HG03575 (cell line): ENCODE data around the gene FHOD3.

Experiments used
- ATAC-seq: cut with Tn5 transposase; IDR thresholded peaks from one replicate; pipeline ENCODE4 v1.9.1; 2021; ENCODE audit not compliant: unreplicated experiment, insufficient number of reproducible peaks, low FRiP score; ENCODE audit errors: extremely low read depth

FHOD3 gene

GRCh38 chr18:36294031-36294430 lies 3.5 kb upstream of the FHOD3 start:
- ATAC-seq, result no peak

- ATAC-seq, result no peak
Observed at GRCh38 chr18:36295214-36295613, 2.3 kb upstream of the FHOD3 start.

DNA sequence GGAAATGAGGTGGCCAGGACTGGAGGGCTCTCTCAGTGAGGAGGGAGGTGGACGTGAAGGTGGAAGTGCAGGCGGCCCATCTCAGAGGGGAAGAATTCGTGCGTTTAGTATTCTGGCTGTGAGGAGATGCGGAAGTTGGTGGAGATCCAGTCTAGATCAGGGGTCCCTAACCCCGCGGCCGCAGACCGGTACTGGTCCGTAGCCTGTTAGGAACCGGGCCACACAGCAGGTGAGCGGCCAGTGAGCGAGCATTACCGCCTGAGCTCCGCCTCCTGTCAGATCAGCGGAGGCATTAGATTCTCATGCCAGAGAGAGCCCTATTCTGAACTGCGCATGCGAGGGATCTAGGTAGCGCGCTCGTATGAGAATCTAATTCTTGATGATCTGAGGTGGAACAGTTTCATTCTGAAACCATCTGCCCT lies 1.6 kb upstream of the FHOD3 start:
- ATAC-seq, result no peak

DNA sequence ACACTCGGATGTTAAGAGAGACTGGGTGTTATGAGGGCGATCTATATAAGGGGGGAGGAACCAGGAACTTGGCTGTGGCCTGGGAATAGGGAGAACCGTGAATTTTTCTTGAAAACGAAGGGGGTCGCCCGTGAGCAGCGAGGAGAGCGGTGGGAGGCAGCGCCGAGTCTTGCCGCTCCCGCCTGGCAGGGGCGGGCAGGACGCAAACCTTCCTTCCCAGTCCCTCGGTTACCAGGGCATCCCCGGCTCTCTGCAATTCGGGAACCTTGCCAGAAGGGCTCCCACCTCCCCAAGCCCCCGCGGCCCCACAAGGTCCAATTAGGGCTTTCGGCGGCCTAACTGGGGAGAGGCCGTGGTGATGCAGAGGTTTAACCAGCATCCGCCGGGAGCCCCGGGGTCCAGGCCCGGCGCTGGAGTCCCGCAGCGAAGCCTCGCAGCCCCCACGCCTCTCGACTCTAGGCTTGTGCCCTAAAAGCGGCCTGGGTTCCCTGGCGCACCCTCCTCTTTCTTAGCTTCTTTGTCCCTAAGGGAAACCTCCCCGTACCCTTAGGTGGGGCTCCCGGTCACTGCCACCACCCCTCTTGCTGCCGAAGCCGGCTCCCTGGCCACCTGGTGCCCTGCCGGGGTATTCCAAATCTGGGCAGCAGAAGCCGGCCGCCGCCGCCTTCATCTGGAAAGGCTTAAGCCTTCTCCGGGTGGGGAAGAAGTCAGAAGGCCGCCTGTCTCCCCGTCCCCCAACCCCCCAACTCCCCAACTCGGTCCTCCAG lies 680 bp upstream of the FHOD3 start:
- ATAC-seq, result no peak

DNA sequence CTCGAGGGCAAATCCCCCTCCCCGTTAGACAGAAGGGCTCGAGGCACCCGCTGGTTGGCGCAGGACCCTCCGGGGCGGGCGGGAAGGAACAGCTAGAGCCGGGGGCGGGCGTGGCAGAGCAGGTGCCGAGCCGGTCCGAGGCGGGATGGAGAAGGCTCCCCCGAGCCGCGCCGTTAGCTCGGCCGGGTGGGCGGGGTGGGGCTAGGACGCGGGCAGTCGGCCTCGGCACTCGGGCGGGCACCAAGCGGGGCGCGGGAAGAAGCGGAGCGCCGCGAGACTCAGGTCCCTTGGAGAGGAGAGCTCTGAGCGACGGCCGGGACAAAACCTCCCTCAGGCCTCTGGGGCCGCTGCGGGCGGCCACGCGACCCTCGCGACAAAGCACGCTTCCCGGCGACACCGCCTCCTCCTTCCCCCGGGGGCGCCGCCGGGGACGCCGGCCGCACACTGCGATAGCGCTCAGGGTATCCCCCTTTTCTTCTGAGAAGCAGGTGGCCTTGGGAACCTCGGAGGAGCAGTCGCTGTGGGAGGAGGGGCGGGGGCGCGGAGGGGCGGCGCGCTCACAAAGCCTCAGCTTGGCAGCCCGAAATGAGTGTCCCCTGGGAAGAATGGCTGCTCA lies 721 bp downstream of the FHOD3 start:
- no peak for ATAC-seq

DNA sequence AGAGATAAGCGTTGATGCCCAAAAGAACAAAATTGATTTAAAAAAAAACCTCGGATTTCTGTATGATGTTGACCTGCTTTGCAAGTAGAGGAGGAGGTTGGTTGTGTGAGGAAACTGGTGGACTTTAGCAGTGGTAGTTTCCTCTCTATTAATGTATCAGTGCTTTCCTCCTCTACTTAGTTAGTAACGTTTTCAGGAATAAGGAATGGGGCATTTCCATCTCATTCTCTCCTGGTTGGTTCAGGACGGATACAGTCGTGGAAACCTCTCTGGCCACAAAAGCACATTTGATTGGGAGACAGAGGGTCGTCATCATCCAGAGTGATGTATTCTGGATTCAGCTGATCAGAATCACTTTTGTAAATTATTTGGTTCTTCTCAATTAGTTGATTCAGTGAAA lies 1.5 kb downstream of the FHOD3 start:
- no peak for ATAC-seq

DNA sequence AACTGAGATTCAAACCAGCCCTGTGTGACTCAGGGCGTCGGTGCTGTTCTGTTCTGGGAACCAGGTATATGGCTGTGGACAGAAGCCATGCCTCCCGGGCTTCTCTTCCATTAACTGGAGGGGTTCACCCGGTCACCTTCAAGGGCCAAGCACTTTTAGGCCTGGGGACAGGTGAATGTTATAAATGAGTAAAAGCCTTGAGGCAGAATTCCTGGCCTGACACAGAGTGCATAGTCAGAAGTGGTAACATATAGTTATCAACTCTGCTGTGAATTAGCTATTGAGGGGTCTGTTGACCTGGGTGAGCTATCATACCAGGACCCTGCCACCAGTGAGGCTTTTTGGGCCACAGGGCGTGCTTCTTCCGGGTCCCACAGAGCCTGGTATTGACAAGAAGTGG lies 2.7 kb downstream of the FHOD3 start:
- ATAC-seq, result no peak

DNA sequence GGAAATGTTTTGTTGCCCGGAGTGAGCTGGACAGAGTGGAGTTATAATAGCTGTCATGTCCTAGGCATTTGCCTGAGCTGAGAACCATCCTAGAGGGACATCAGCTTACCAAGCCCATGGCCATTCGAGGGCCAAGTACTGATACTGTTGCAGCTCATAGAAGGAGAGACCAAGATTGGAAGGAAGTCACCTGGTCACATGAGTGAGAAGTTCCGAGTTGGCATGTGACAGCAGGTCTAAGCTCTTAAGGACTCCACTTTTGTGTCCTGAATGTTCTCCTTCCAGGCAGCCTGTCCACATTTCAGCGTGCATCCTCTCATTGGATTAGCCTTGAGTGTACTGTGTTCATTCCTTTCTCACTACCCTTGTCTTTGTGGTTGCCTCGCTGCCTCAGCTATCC lies 4.4 kb downstream of the FHOD3 start:
- ATAC-seq, result no peak

DNA sequence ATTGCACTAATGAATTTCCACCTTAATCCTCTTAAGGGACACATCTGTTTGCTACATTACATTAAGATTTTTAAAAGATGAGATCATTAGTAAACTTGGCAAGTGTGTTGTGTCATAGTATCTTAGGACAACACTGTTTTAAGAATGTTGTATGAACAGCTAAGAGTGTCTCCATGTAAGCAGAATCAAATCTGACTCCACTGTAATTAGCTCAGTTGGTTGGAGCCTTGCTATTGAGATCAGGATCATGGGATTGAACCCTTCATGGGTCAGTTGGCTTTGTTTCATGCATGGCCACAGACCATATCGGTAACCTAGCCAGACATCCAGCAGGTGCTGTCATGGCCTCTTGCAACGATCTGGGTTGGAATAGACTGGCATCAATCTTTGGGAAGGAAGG lies 5.2 kb downstream of the FHOD3 start:
- no peak for ATAC-seq

- ATAC-seq, result no peak
Observed at GRCh38 chr18:36303211-36303844, 5.8 kb downstream of the FHOD3 start.

- ATAC-seq, result no peak
Observed at GRCh38 chr18:36304723-36305122, 7.2 kb downstream of the FHOD3 start.

- no peak for ATAC-seq
Observed at GRCh38 chr18:36305375-36305774, 7.9 kb downstream of the FHOD3 start.

DNA sequence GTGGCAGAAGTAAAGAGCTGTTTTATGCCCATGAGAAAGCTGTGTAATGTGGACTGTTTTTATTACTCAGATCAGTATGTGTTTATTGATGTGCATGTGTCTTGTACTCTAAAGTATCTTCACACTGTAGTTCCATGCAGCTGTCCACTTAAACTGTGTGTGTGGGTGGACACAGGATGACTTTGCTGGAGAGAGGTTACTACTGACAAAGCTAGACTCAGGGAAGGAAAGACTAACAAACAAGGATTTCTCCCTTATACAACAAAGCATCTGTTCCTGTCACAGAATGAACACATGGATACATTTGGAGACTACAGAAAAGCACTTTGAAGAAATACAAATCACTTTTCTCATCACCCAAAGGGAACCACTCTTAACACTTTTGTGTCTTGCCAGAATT lies 10.0 kb downstream of the FHOD3 start:
- no peak for ATAC-seq

DNA sequence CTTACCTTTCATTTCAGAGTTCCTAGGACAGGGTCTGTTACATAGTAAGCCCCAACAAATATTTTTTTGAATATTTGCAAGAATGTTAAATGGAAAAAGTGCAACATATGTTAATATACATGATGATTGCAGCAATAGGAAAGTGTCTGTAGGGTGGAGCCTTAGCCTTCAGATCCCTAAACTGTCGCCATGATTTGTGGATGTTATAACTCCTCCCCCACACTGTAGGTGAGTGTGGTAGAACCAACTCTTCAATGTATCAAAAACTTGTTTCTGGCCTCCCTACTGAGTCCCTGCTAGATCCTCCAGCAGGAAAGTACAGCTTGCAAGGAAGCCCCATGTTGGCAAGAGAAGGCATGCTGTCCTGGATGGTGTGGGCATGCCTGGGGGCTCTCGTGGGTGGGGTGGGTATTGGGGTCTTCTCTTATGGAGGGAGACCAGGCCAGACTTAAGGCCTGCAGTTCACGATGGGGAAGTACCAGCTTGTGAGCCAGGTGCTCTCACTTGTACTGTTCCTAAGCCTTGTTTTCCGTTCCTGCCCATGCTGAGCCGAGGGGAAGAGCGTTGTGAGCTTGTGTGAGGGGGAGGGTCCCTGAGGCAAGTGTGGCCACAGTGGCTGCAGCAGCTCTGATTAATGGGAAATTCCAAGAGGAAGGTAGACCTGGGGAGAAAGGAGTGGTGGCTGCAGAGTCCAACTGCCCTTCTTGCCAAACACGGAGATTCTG lies 11.4 kb downstream of the FHOD3 start:
- ATAC-seq, result no peak

GRCh38 chr18:36309436-36310391 lies 12.2 kb downstream of the FHOD3 start:
- ATAC-seq, result no peak

DNA sequence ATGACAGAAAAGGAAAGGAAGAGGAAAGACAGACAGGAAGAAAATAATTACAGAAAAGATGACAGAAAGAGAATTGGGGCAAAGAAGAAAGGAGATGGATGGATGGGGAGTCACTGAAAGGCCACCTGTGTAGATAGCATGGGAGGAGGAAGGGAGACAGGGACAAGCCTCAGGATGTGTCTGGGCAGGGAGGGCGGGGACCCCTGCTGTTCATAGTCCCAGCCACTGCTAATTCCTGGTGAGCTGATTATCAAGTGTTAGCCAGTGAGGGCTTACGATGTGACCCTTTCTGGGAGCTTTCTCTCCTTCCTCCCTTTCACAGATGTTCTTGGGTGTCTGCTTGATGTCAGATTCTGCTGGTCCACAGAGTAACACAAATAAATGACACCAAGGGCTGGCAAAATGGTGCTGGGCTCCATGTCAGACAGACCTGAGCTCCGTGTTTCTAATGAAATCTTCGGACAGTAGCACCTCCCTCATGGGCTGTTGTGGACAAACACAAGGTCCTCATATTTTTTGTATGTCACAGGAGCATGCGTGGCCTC lies 13.6 kb downstream of the FHOD3 start:
- ATAC-seq, result no peak

DNA sequence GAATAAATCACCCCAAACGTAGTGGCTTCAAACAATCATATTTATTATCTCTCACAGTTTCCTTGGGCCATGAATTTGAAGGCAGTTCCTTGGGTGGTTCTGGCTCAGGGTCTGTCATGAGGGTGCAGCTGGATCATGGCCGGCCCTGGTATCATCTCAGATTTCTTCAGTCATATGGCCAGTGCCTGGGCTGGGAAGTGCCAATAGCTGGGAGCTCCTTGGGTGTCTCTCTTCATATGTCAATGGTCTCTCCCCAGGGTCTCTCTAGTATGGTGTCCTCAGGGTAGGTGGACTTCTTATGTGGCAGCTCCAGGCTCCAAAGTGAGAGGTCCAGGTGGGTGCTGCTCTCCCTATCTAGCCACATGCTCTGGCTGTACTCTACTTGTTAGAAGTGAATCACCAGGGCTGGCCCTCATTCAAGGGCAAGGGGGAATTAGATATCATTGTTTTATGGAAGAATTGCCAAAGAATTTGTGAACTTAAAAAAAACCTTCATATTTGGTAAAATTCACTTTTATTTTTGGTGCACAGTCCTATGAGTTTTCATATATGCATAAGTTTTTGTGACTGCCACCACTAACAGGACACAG lies 15.4 kb downstream of the FHOD3 start:
- ATAC-seq, result no peak

- ATAC-seq, result no peak
Observed at GRCh38 chr18:36314098-36314497, 16.6 kb downstream of the FHOD3 start.
